ENCODE data around the gene RAD54L.
"Not testable (repeated sequence)": the region's sequence is repeated elsewhere in the genome, so short reads cannot be mapped to it uniquely, and the experiment has no call there.

- not testable (repeated sequence) for TF ChIP-seq CTCF (conservative IDR thresholded peaks at IDR 0.05; ENCODE audit: low read depth, low read length); POLR2A (IDR thresholded peaks at IDR 0.05; ENCODE audit: low read depth, low read length); RFX5 (IDR thresholded peaks at IDR 0.05; ENCODE audit: low read depth, low read length)
Measured at GRCh38 chr1:46322191-46322590, 74.6 kb downstream of the RAD54L start.
